ENCODE data around the gene HEXIM1. TPM values are rescaled to one million over a fixed set of nuclear protein-coding genes. Genes with fewer than 3 reads are reported as not detected.

The HEXIM1 gene
- total RNA-seq, 2 donors from 2014 or later: 34.5 to 67.1 TPM

DNA sequence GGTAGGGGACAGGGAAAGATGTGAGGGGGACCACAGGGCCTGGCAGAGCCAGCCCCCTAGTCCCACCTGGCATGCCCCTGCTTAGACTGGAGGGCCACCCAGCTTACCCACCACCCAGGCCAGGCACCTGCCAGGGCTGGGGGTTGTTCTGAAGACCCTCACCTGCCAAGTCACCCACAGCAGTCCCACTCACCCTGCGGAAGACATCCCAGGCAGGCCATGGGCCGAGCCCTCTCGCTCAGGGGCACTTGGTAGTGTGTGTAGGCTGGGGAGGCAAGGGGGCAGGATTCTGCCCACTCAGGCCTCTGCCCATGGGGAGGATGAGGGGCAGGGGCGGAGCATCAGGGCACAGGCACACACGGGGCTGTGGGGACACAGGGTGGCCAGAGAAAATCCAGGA, 19.9 kb upstream of the HEXIM1 start:
- Histone ChIP-seq H3K4me3 (no peak overlapping the region), H3K36me3 (no peaks in the 10 kb centered on the region), H3K27me3 (replicated peaks; ENCODE audit: insufficient read depth) (no peaks in the 10 kb centered on the region), H3K9me3 (no peaks in the 10 kb centered on the region), H3K4me1 (replicated peaks) (peaks cover 5% of the 10 kb centered on the region), H3K27ac (peak overlapping the region; percentile 75 to 82)
- intact Hi-C loops (cut with DNase I): no loop called here
- DNase-seq (ENCODE audit: low spot score): no peak
- TF ChIP-seq POLR2A (IDR thresholded peaks at IDR 0.05) (no peak), POLR2AphosphoS5 (IDR thresholded peaks at IDR 0.05) (no peak), CTCF (IDR thresholded peaks at IDR 0.05) (no peak)
- WGBS: 69% methylated on average over 5 of the region's 5 CpGs

DNA sequence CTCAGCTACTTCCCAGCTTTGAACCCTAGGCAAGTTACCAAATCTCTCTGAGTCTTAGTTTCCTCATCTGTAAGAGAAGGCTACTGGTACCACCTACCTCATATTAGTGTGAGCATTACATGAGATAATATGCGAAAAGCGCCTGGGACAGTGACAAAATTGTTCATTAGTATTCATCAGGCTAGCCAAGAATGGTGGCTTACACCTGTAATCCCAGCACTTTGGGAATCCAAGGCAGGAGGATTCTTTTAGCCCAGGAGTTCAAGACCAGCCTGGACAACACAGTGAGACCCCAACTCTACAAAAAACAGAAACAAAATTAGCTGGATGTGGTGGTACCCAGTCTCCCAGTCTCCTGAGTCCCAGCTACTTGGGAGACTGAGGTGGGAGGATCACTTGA, 19.3 kb upstream of the HEXIM1 start:
- no peak overlapping the region for H3K4me3 ChIP-seq
- TF ChIP-seq CTCF (IDR thresholded peaks at IDR 0.05): no peak
- no peak for TF ChIP-seq POLR2A (IDR thresholded peaks at IDR 0.05)
- TF ChIP-seq POLR2AphosphoS5 (IDR thresholded peaks at IDR 0.05): no peak
- H3K27ac ChIP-seq: peak overlapping the region; percentile 75 to 82
- no peaks in the 10 kb centered on the region for H3K27me3 ChIP-seq (replicated peaks; ENCODE audit: insufficient read depth)
- DNase-seq (ENCODE audit: low spot score): no peak
- H3K9me3 ChIP-seq: no peaks in the 10 kb centered on the region
- H3K36me3 ChIP-seq: no peaks in the 10 kb centered on the region
- H3K4me1 ChIP-seq (replicated peaks): peaks cover 5% of the 10 kb centered on the region
- 97% methylated on average over 2 of the region's 2 CpGs for WGBS
- intact Hi-C loops (cut with DNase I): no loop called here

GRCh38 chr17:45129426-45129939, 18.8 kb upstream of the HEXIM1 start:
- TF ChIP-seq CTCF (IDR thresholded peaks at IDR 0.05) (no peak), POLR2AphosphoS5 (IDR thresholded peaks at IDR 0.05) (no peak), POLR2A (IDR thresholded peaks at IDR 0.05) (no peak)
- H3K4me1 ChIP-seq (replicated peaks): peaks cover 5% of the 10 kb centered on the region
- intact Hi-C loops (cut with DNase I): no loop called here

GRCh38 chr17:45129940-45130680, 18.2 kb upstream of the HEXIM1 start:
- Histone ChIP-seq H3K4me1 (replicated peaks) (peaks cover 5% of the 10 kb centered on the region), H3K27ac (peak overlapping the region in 1 of 2 donors; percentile 75), H3K27me3 (replicated peaks; ENCODE audit: insufficient read depth) (no peaks in the 10 kb centered on the region), H3K36me3 (no peaks in the 10 kb centered on the region), H3K4me3 (no peak overlapping the region), H3K9me3 (no peaks in the 10 kb centered on the region)
- DNase-seq (ENCODE audit: low spot score): no peak
- TF ChIP-seq POLR2AphosphoS5 (IDR thresholded peaks at IDR 0.05): no peak
- TF ChIP-seq CTCF (IDR thresholded peaks at IDR 0.05): no peak
- TF ChIP-seq POLR2A (IDR thresholded peaks at IDR 0.05): no peak
- WGBS: 77% methylated on average over 11 of the region's 13 CpGs
- intact Hi-C loops (cut with DNase I): loop anchor here (5.0 kb wide), 2 partner anchors 38 to 353 kb away; no protein-coding TSS in a partner anchor

More at GRCh38 chr17:45129426-45129939, 18.8 kb upstream of the HEXIM1 start:
- no peaks in the 10 kb centered on the region for H3K36me3 ChIP-seq
- DNase-seq (ENCODE audit: low spot score): no peak
- peak overlapping the region in 1 of 2 donors; percentile 75 for H3K27ac ChIP-seq
- H3K4me3 ChIP-seq: no peak overlapping the region
- H3K27me3 ChIP-seq (replicated peaks; ENCODE audit: insufficient read depth): no peaks in the 10 kb centered on the region
- WGBS: 81% methylated on average over 10 of the region's 10 CpGs
- H3K9me3 ChIP-seq: no peaks in the 10 kb centered on the region

All from prostate gland (tissue), 2 donors.